Fibroblast of pulmonary artery (primary cell): Measurements from ENCODE around the gene GPR139.

ENCODE experiments used
- DNase-seq: peaks from one replicate; pipeline ENCODE4 v3.0.0-alpha.2; 2010; ENCODE audit warnings: low read depth
- H3K4me3 ChIP-seq: replicated peaks from 2 replicates; pipeline ENCODE4 v1.5.1; 2011; ENCODE audit warnings: low read depth, mild to moderate bottlenecking, control low read depth, low read length, moderate library complexity
- CTCF ChIP-seq: IDR thresholded peaks from 2 replicates; pipeline ENCODE4 v1.5.1; 2011; ENCODE audit warnings: mild to moderate bottlenecking, control low read depth, low read length, inconsistent platforms; ENCODE audit errors: missing control alignments

The GPR139 gene

GRCh38 chr16:20075243-20075642 is 1.6 kb upstream of the GPR139 start:
- DNase-seq, result no peak
- no peak overlapping the region for H3K4me3 ChIP-seq
- TF ChIP-seq CTCF, result no peak

GRCh38 chr16:20074099-20074991 is 655 bp upstream of the GPR139 start:
- no peak for TF ChIP-seq CTCF
- H3K4me3 ChIP-seq, result no peak overlapping the region
- no peak for DNase-seq

- no peak overlapping the region for H3K4me3 ChIP-seq
- no peak for TF ChIP-seq CTCF
Measured at GRCh38 chr16:20072874-20073202, 852 bp downstream of the GPR139 start.

GRCh38 chr16:20072146-20072873 is 1.4 kb downstream of the GPR139 start:
- H3K4me3 ChIP-seq, result no peak overlapping the region
- no peak for TF ChIP-seq CTCF
- no peak for DNase-seq

More at GRCh38 chr16:20072874-20073202, 852 bp downstream of the GPR139 start:
- DNase-seq, result no peak

- H3K4me3 ChIP-seq, result no peak overlapping the region
- TF ChIP-seq CTCF, result no peak
- peak; percentile 2 for DNase-seq
Measured at GRCh38 chr16:20064931-20065330, 8.8 kb downstream of the GPR139 start.

GRCh38 chr16:20064520-20064919 is 9.2 kb downstream of the GPR139 start:
- TF ChIP-seq CTCF, result no peak
- no peak overlapping the region for H3K4me3 ChIP-seq
- DNase-seq, result no peak

- TF ChIP-seq CTCF, result no peak
- no peak overlapping the region for H3K4me3 ChIP-seq
- no peak for DNase-seq
Measured at GRCh38 chr16:20061132-20061531, 12.6 kb downstream of the GPR139 start.
